H1 (cell line): ENCODE results near the gene GPR176. TPM values are rescaled to one million over a fixed set of nuclear protein-coding genes. Genes with fewer than 3 reads are reported as not detected.

Experiments used
- CTCF ChIA-PET: fragments of 300-600 bp; sonication (Branson Sonifier 250); formaldehyde crosslinking; loops from one replicate; lab custom pipeline; 2021; ENCODE audit not compliant: partially characterized antibody; lab: Charles Lee
- POLR2A ChIA-PET: fragments of 300-600 bp; sonication (Branson Sonifier 250); formaldehyde crosslinking; loops from one replicate; lab custom pipeline; 2021; ENCODE audit warnings: inconsistent platforms; ENCODE audit not compliant: partially characterized antibody; lab: Charles Lee
- DNase-seq, 2 experiments: peaks; one replicate each; pipeline versions ENCODE4 v3.0.0 to v3.0.0-alpha.2; 2010 to 2022; ENCODE audit warnings: low spot score in 2 of 2, low read depth in 1 of 2, mixed read lengths in 1 of 2
- FAIRE-seq: peaks from 2 replicates; lab custom pipeline; 2011; peaks lifted over from hg19 to GRCh38; lab: Jason Lieb, UNC
- H2AFZ ChIP-seq: 2 replicates; pipeline ENCODE4 v1.8.1; 2012; ENCODE audit warnings: low read length, inconsistent platforms
- H2AK5ac ChIP-seq: 2 replicates; pipeline ENCODE4 v1.6.1; 2013; ENCODE audit warnings: low read depth, low read length
- H2BK120ac ChIP-seq: replicated peaks from 2 replicates; pipeline ENCODE3; 2013; ENCODE audit warnings: low read depth, low read length, inconsistent platforms
- H2BK12ac ChIP-seq: 2 replicates; pipeline ENCODE4 v1.6.1; 2013; ENCODE audit warnings: low read depth, low read length
- H2BK15ac ChIP-seq: 2 replicates; pipeline ENCODE4 v1.6.1; 2013; ENCODE audit warnings: low read length
- H2BK20ac ChIP-seq: 2 replicates; pipeline ENCODE4 v1.6.1; 2013; ENCODE audit warnings: low read length
- H2BK5ac ChIP-seq: 2 replicates; pipeline ENCODE4 v1.6.1; 2013; ENCODE audit warnings: low read depth, low read length
- H3K14ac ChIP-seq: 2 replicates; pipeline ENCODE4 v1.6.1; 2013; ENCODE audit warnings: inconsistent platforms; ENCODE audit not compliant: insufficient read length
- H3K18ac ChIP-seq: 2 replicates; pipeline ENCODE4 v1.6.1; 2013; ENCODE audit warnings: low read length; ENCODE audit errors: extremely low read depth
- H3K23ac ChIP-seq: 2 replicates; pipeline ENCODE4 v1.6.1; 2013; ENCODE audit warnings: inconsistent platforms; ENCODE audit not compliant: insufficient read length
- H3K23me2 ChIP-seq: 2 replicates; pipeline ENCODE4 v1.6.1; 2013; ENCODE audit warnings: low read depth, low read length
- H3K27ac ChIP-seq: 2 replicates; pipeline ENCODE4 v1.6.1; 2011; ENCODE audit warnings: low read depth, low read length, inconsistent platforms
- H3K27me3 ChIP-seq, 4 experiments: replicated peaks in 1 of 4; 1 replicate in 1 of 4; 2 replicates in 3 of 4; pipeline versions ENCODE4 v1.6.1 to v1.8.1; 2011 to 2013; ENCODE audit warnings: low read length in 3 of 4, mild to moderate bottlenecking in 3 of 4, inconsistent platforms in 2 of 4, mixed read lengths in 2 of 4, moderate library complexity in 1 of 4; ENCODE audit not compliant: control insufficient read depth in 3 of 4, insufficient read depth in 3 of 4; ENCODE audit errors: extremely low read depth in 1 of 4
- H3K36me3 ChIP-seq, 4 experiments: 2 replicates each; pipeline versions ENCODE4 v1.6.1 to v1.8.1; 2011 to 2013; ENCODE audit warnings: mild to moderate bottlenecking in 4 of 4, low read length in 3 of 4, moderate library complexity in 2 of 4, control low read depth in 1 of 4, inconsistent platforms in 1 of 4; ENCODE audit not compliant: insufficient read depth in 4 of 4, control insufficient read depth in 2 of 4
- H3K4ac ChIP-seq: replicated peaks from 2 replicates; pipeline ENCODE3; 2013; ENCODE audit warnings: low read length, low read depth, mixed read lengths, inconsistent platforms; ENCODE audit not compliant: insufficient read length
- H3K4me1 ChIP-seq, 4 experiments: replicated peaks in 1 of 4; 1 replicate in 1 of 4; 2 replicates in 3 of 4; pipeline versions ENCODE4 v1.6.1 to v1.8.1; 2011 to 2013; ENCODE audit warnings: low read length in 3 of 4, inconsistent platforms in 2 of 4, mixed read lengths in 1 of 4; ENCODE audit not compliant: insufficient read depth in 4 of 4, control insufficient read depth in 3 of 4
- H3K4me2 ChIP-seq, 2 experiments: 2 replicates each; pipeline versions ENCODE4 v1.6.1 to v1.8.1; 2011 to 2013; ENCODE audit warnings: low read depth in 2 of 2, low read length in 2 of 2, control low read depth in 1 of 2, inconsistent platforms in 1 of 2, mild to moderate bottlenecking in 1 of 2; ENCODE audit not compliant: insufficient read depth in 1 of 2
- H3K4me3 ChIP-seq, 4 experiments: fragments of 200-600, 300-600 bp in 1 of 4; sonication (generic), shearing (Covaris generic), sonication (Bioruptor Twin) in 1 of 4; 2 replicates each; pipeline versions ENCODE4 v1.5.1 to v1.8.1; 2011 to 2016; ENCODE audit warnings: low read length in 4 of 4, low read depth in 3 of 4, control low read depth in 2 of 4, inconsistent platforms in 2 of 4, mild to moderate bottlenecking in 2 of 4, mixed read lengths in 1 of 4, moderate library complexity in 1 of 4; ENCODE audit not compliant: insufficient read depth in 2 of 4; ENCODE audit errors: extremely low read depth in 1 of 4
- H3K56ac ChIP-seq: replicated peaks from 2 replicates; pipeline ENCODE3; 2013; ENCODE audit warnings: low read depth, mild to moderate bottlenecking, mixed read lengths, low read length, inconsistent platforms; ENCODE audit not compliant: insufficient read length
- H3K79me1 ChIP-seq: 2 replicates; pipeline ENCODE4 v1.6.1; 2013; ENCODE audit warnings: low read depth, low read length, control low read depth
- H3K79me2 ChIP-seq, 2 experiments: 2 replicates each; pipeline versions ENCODE4 v1.6.1 to v1.8.1; 2012 to 2013; ENCODE audit warnings: low read length in 2 of 2, mild to moderate bottlenecking in 2 of 2, inconsistent platforms in 1 of 2; ENCODE audit not compliant: insufficient read depth in 2 of 2, control insufficient read depth in 1 of 2
- H3K9ac ChIP-seq, 4 experiments: replicated peaks in 1 of 4; 1 replicate in 1 of 4; 2 replicates in 3 of 4; pipeline versions ENCODE4 v1.6.1 to v1.8.1; 2011 to 2013; ENCODE audit warnings: low read depth in 3 of 4, low read length in 3 of 4, control low read depth in 2 of 4, mild to moderate bottlenecking in 2 of 4, moderate library complexity in 2 of 4, inconsistent platforms in 1 of 4; ENCODE audit errors: extremely low read depth in 1 of 4
- H3K9me3 ChIP-seq, 2 experiments: 2 replicates each; pipeline versions ENCODE4 v1.6.1 to v1.8.1; 2012 to 2013; ENCODE audit warnings: mild to moderate bottlenecking in 2 of 2, moderate library complexity in 2 of 2, control low read depth in 1 of 2, inconsistent platforms in 1 of 2, low read depth in 1 of 2, low read length in 1 of 2, mixed read lengths in 1 of 2; ENCODE audit not compliant: insufficient read depth in 2 of 2
- H4K20me1 ChIP-seq, 2 experiments: replicated peaks in 1 of 2; 2 replicates each; pipeline versions ENCODE3 to v1.8.1; 2011 to 2013; ENCODE audit warnings: inconsistent platforms in 2 of 2, low read length in 2 of 2, mild to moderate bottlenecking in 1 of 2; ENCODE audit not compliant: insufficient read depth in 2 of 2, control insufficient read depth in 1 of 2
- H4K5ac ChIP-seq: 2 replicates; pipeline ENCODE4 v1.6.1; 2013; ENCODE audit warnings: low read length, low read depth, mixed read lengths, inconsistent platforms; ENCODE audit not compliant: insufficient read length
- H4K8ac ChIP-seq: 2 replicates; pipeline ENCODE4 v1.8.0; 2013; ENCODE audit warnings: mild to moderate bottlenecking, moderate library complexity, low read length, inconsistent platforms; ENCODE audit not compliant: insufficient read depth; ENCODE audit errors: extremely low read depth
- H4K91ac ChIP-seq: replicated peaks from 2 replicates; pipeline ENCODE3; 2013; ENCODE audit warnings: low read length, mixed read lengths, inconsistent platforms; ENCODE audit not compliant: insufficient read length
- ATF2 ChIP-seq: IDR thresholded peaks from 2 replicates; pipeline ENCODE4 v1.6.1; 2012; ENCODE audit warnings: low read length, inconsistent platforms
- NANOG ChIP-seq: IDR thresholded peaks from 2 replicates; pipeline ENCODE4 v1.6.1; 2011; ENCODE audit warnings: low read length, low read depth, mild to moderate bottlenecking, inconsistent platforms; ENCODE audit not compliant: insufficient read depth, poor library complexity, severe bottlenecking
- SP1 ChIP-seq: IDR thresholded peaks from 2 replicates; pipeline ENCODE4 v1.6.1; 2011; ENCODE audit warnings: low read depth, low read length
- SRF ChIP-seq: IDR thresholded peaks from 2 replicates; pipeline ENCODE4 v1.6.1; 2011; ENCODE audit warnings: mild to moderate bottlenecking, low read depth, low read length, moderate library complexity
- TCF12 ChIP-seq: IDR thresholded peaks from 2 replicates; pipeline ENCODE4 v1.6.1; 2011; ENCODE audit warnings: low read depth, mild to moderate bottlenecking, low read length
- WGBS, 2 experiments: shearing (Covaris generic) in 1 of 2; methylation state at CpG; one replicate each; pipeline versions ENCODE4 v1.1.6 to v1.1.7; 2013 to 2015; ENCODE audit warnings: low lambda C conversion rate in 2 of 2, mixed read lengths in 2 of 2, inconsistent platforms in 1 of 2, low coverage in 1 of 2, missing lambda C conversion rate in 1 of 2; ENCODE audit not compliant: insufficient replicate concordance in 2 of 2, insufficient coverage in 1 of 2, insufficient read length in 1 of 2; ENCODE audit errors: extremely low coverage in 1 of 2, missing lambda C conversion rate in 1 of 2; 5-methylcytosine and 5-hydroxymethylcytosine counted together
- polyA plus RNA-seq, 7 experiments: library from polyadenylated mRNA; depleted of rRNA in 3 of 7; stranded (reverse) in 5 of 7; unstranded in 2 of 7; fragments of >200 nt in 5 of 7; fragments of 200-250 nt in 2 of 7; gene quantifications; 1 replicate in 5 of 7; 2 replicates in 1 of 7; 4 replicates in 1 of 7; pipeline versions ENCODE4 v1.2.1 to v1.2.3, GENCODE V29; 2011 to 2013; ENCODE audit warnings: missing spikeins in 2 of 7, mixed read lengths in 2 of 7
- total RNA-seq: library from RNA; stranded (reverse); fragmentation: NEBNext Ultra II Directional; extraction: Animal tissue kit (Norgen Biotek cat#: 25700); gene quantifications from 2 replicates; pipeline ENCODE4 v1.2.1, GENCODE V29; 2021

GPR176 gene
- total and polyA plus RNA-seq, 2 of the 8 experiments (the other 6 are each of a cell fraction or from before 2014, with no cell fraction given) = 190 to 281 TPM

GRCh38 chr15:39944726-39945125 lies 24.7 kb upstream of the GPR176 start:
- 97% methylated on average over 4 of the region's 4 CpGs; no CpG with 5 or more reads in 1 of the 2 experiments for WGBS, 2 experiments
- H3K4me2 ChIP-seq = no peak overlapping the region
- no peak overlapping the region for H2BK20ac ChIP-seq
- H3K4me3 ChIP-seq = no peak overlapping the region
- H3K27me3 ChIP-seq = no peaks in the 10 kb centered on the region
- H3K56ac ChIP-seq = no peak overlapping the region
- H4K5ac ChIP-seq = no peak overlapping the region
- no peak overlapping the region for H2BK15ac ChIP-seq
- no peak for FAIRE-seq
- no peak overlapping the region for H4K91ac ChIP-seq
- CTCF ChIA-PET = interaction anchor here (0.6 to 1.6 kb wide), 3 partner anchors 38 to 119 kb away, joined by 3 to 4 read pairs (median 4); no protein-coding TSS in a partner anchor
- peaks cover 2% of the 10 kb centered on the region in 2 experiments for H4K20me1 ChIP-seq
- POLR2A ChIA-PET = interaction anchor here (1.0 to 1.6 kb wide), 2 partner anchors 11 to 22 kb away, joined by 4 read pairs; partner anchors contain the start of gene EIF2AK4
- H2AK5ac ChIP-seq = no peak overlapping the region
- H3K79me1 ChIP-seq = peaks cover 8% of the 10 kb centered on the region
- peaks cover 20 to 82% (median 50%) of the 10 kb centered on the region in 4 experiments for H3K36me3 ChIP-seq
- TF ChIP-seq TCF12 (no peak), SRF (no peak), NANOG (no peak), ATF2 (no peak), SP1 (no peak)
- TF ChIP-seq, all 59 proteins: peak for 0
- Histone ChIP-seq H2BK120ac (no peak overlapping the region), H2BK12ac (no peak overlapping the region), H3K18ac (no peak overlapping the region), H3K4ac (no peak overlapping the region), H2BK5ac (no peak overlapping the region), H3K14ac (no peak overlapping the region), H3K9ac (no peak overlapping the region), H4K8ac (no peak overlapping the region), H3K23me2 (no peaks in the 10 kb centered on the region), H3K27ac (no peak overlapping the region), H3K79me2 (peaks cover 0 to 13% of the 10 kb centered on the region in 2 experiments; a peak in 2 of 4 replicates), H3K4me1 (peaks cover 0 to 8% (median 1%) of the 10 kb centered on the region in 4 experiments; a peak in 2 of 7 replicates), H3K9me3 (no peaks in the 10 kb centered on the region), H3K23ac (no peak overlapping the region), H2AFZ (no peak overlapping the region)
- no peak for DNase-seq
